Measurements from ENCODE around the gene AP3S2. TPM values are rescaled to one million over a fixed set of nuclear protein-coding genes. Genes with fewer than 3 reads are reported as not detected.
"Not testable (repeated sequence)": the region's sequence is repeated elsewhere in the genome, so short reads cannot be mapped to it uniquely, and the experiment has no call there.

Gene AP3S2
- total RNA-seq, 2 experiments from 2014 or later = 17.2 to 23.5 TPM

GRCh38 chr15:89899295-89899945 is 5.6 kb upstream of the AP3S2 start:
- DNase-seq = no peak
- ChIA-PET CTCF (interaction anchor here (0.6 to 2.3 kb wide), 5 partner anchors 25 to 806 kb away, joined by 3 to 8 read pairs (median 5); no protein-coding TSS in a partner anchor), POLR2A (no interaction called here)
- H3K9me3 Mint-ChIP-seq = no peaks in the 10 kb centered on the region
- no peak overlapping the region for H3K4me3 Mint-ChIP-seq
- H3K27ac Mint-ChIP-seq = no peak overlapping the region
- no peaks in the 10 kb centered on the region for H3K36me3 Mint-ChIP-seq
- intact Hi-C loops (cut with micrococcal nuclease) = loop anchor here (2.0 to 10.0 kb wide), 3 partner anchors 71 to 1035 kb away; partner anchors contain the start of genes HDDC3 and UNC45A
- peaks cover 24% of the 10 kb centered on the region for H3K4me1 Mint-ChIP-seq (ENCODE audit: low read depth)
- no peaks in the 10 kb centered on the region for H3K27me3 Mint-ChIP-seq

- Mint-ChIP-seq H3K9me3 (no peaks in the 10 kb centered on the region), H3K4me3 (no peak overlapping the region), H3K36me3 (no peaks in the 10 kb centered on the region), H3K27me3 (no peaks in the 10 kb centered on the region), H3K4me1 (ENCODE audit: low read depth) (peaks cover 24% of the 10 kb centered on the region), H3K27ac (no peak overlapping the region)
- intact Hi-C loops (cut with micrococcal nuclease) = loop anchor here (1.0 to 10.0 kb wide), 4 partner anchors 72 to 1036 kb away; partner anchors contain the start of genes HDDC3 and UNC45A
- ChIA-PET POLR2A (no interaction called here), CTCF (interaction anchor here (0.7 to 2.3 kb wide), 14 partner anchors 24 to 364 kb away, joined by 3 to 15 read pairs (median 3); no protein-coding TSS in a partner anchor)
- peak; percentile 57 for DNase-seq
Observed at GRCh38 chr15:89898614-89899294, 5.0 kb upstream of the AP3S2 start.

GRCh38 chr15:89898146-89898545 is 4.4 kb upstream of the AP3S2 start:
- no peaks in the 10 kb centered on the region for H3K36me3 Mint-ChIP-seq
- CTCF ChIA-PET = interaction anchor here (0.7 to 2.3 kb wide), 15 partner anchors 20 to 364 kb away, joined by 3 to 15 read pairs (median 3); no protein-coding TSS in a partner anchor
- no peak for DNase-seq
- H3K9me3 Mint-ChIP-seq = no peaks in the 10 kb centered on the region
- intact Hi-C loops (cut with micrococcal nuclease) = loop anchor here (1.0 to 10.0 kb wide), 4 partner anchors 73 to 1037 kb away; partner anchors contain the start of genes HDDC3 and UNC45A
- POLR2A ChIA-PET = no interaction called here
- no peak overlapping the region for H3K27ac Mint-ChIP-seq
- no peaks in the 10 kb centered on the region for H3K27me3 Mint-ChIP-seq
- no peak overlapping the region for H3K4me3 Mint-ChIP-seq
- peaks cover 26% of the 10 kb centered on the region for H3K4me1 Mint-ChIP-seq (ENCODE audit: low read depth)

GRCh38 chr15:89893027-89893426 is 767 bp downstream of the AP3S2 start:
- H3K27me3 Mint-ChIP-seq = no peaks in the 10 kb centered on the region
- H3K4me3 Mint-ChIP-seq = peak overlapping the region; percentile 95
- no peaks in the 10 kb centered on the region for H3K9me3 Mint-ChIP-seq
- peaks cover 59% of the 10 kb centered on the region for H3K4me1 Mint-ChIP-seq (ENCODE audit: low read depth)
- peak overlapping the region; percentile 98 for H3K27ac Mint-ChIP-seq
- POLR2A ChIA-PET = interaction anchor here (1.1 to 1.6 kb wide), 2 partner anchors 338 to 340 kb away, joined by 3 to 5 read pairs; partner anchors contain the start of gene CIB1
- DNase-seq = no peak
- intact Hi-C loops (cut with micrococcal nuclease) = loop anchor here (1.0 to 10.0 kb wide), 6 partner anchors 141 to 1042 kb away; partner anchors contain the start of genes CIB1, GDPGP1, HDDC3 and MESP1
- CTCF ChIA-PET = interaction anchor here (1.4 to 3.5 kb wide), 2 partner anchors 18 to 25 kb away, joined by 3 to 20 read pairs; no protein-coding TSS in a partner anchor
- H3K36me3 Mint-ChIP-seq = peaks cover 12% of the 10 kb centered on the region

GRCh38 chr15:89888214-89888804 is 5.5 kb downstream of the AP3S2 start:
- Mint-ChIP-seq H3K27me3 (no peaks in the 10 kb centered on the region), H3K36me3 (peaks cover 21% of the 10 kb centered on the region), H3K4me3 (no peak overlapping the region), H3K4me1 (ENCODE audit: low read depth) (peaks cover 36% of the 10 kb centered on the region), H3K9me3 (no peaks in the 10 kb centered on the region), H3K27ac (no peak overlapping the region)
- DNase-seq = no peak
- intact Hi-C loops (cut with micrococcal nuclease) = no loop called here
- ChIA-PET CTCF (interaction anchor here (0.6 to 6.4 kb wide), 9 partner anchors 13 to 199 kb away, joined by 3 to 86 read pairs (median 4); no protein-coding TSS in a partner anchor), POLR2A (no interaction called here)

- Mint-ChIP-seq H3K36me3 (peaks cover 21% of the 10 kb centered on the region), H3K27me3 (no peaks in the 10 kb centered on the region), H3K4me1 (ENCODE audit: low read depth) (peaks cover 17% of the 10 kb centered on the region), H3K27ac (no peak overlapping the region), H3K9me3 (no peaks in the 10 kb centered on the region), H3K4me3 (no peak overlapping the region)
- intact Hi-C loops (cut with micrococcal nuclease) = no loop called here
- DNase-seq = no peak
- POLR2A ChIA-PET = no interaction called here
- CTCF ChIA-PET = interaction anchor here (1.5 to 6.4 kb wide), 2 partner anchors 10 to 201 kb away, joined by 6 to 86 read pairs; no protein-coding TSS in a partner anchor
Observed at GRCh38 chr15:89885611-89886010, 8.2 kb downstream of the AP3S2 start.

GRCh38 chr15:89885179-89885578 is 8.6 kb downstream of the AP3S2 start:
- H3K36me3 Mint-ChIP-seq = peaks cover 21% of the 10 kb centered on the region
- H3K9me3 Mint-ChIP-seq; DNase-seq; H3K4me3 Mint-ChIP-seq; intact Hi-C loops (cut with micrococcal nuclease); H3K27me3 Mint-ChIP-seq; H3K27ac Mint-ChIP-seq; POLR2A ChIA-PET: not testable (repeated sequence)
- peaks cover 12% of the 10 kb centered on the region for H3K4me1 Mint-ChIP-seq (ENCODE audit: low read depth)
- CTCF ChIA-PET = interaction anchor here (1.5 to 6.4 kb wide), 2 partner anchors 10 to 202 kb away, joined by 6 to 86 read pairs; no protein-coding TSS in a partner anchor

- Mint-ChIP-seq H3K27ac (no peak overlapping the region), H3K4me1 (ENCODE audit: low read depth) (peaks cover 3% of the 10 kb centered on the region), H3K36me3 (peaks cover 14% of the 10 kb centered on the region), H3K9me3 (no peaks in the 10 kb centered on the region), H3K4me3 (no peak overlapping the region), H3K27me3 (no peaks in the 10 kb centered on the region)
- DNase-seq = no peak
- POLR2A ChIA-PET = no interaction called here
- intact Hi-C loops (cut with micrococcal nuclease) = no loop called here
- CTCF ChIA-PET = interaction anchor here (0.6 kb wide), 1 partner anchor 9 kb away, joined by 3 read pairs; no protein-coding TSS in a partner anchor
Observed at GRCh38 chr15:89883518-89883917, 10.3 kb downstream of the AP3S2 start.

GRCh38 chr15:89880727-89881126 is 13.1 kb downstream of the AP3S2 start:
- H3K9me3 Mint-ChIP-seq = no peaks in the 10 kb centered on the region
- no peak overlapping the region for H3K4me3 Mint-ChIP-seq
- no peak for DNase-seq
- ChIA-PET CTCF (interaction anchor here (1.4 kb wide), 1 partner anchor 120 kb away, joined by 3 read pairs; no protein-coding TSS in a partner anchor), POLR2A (no interaction called here)
- no peaks in the 10 kb centered on the region for H3K4me1 Mint-ChIP-seq (ENCODE audit: low read depth)
- intact Hi-C loops (cut with micrococcal nuclease) = no loop called here
- H3K27me3 Mint-ChIP-seq = no peaks in the 10 kb centered on the region
- no peak overlapping the region for H3K27ac Mint-ChIP-seq
- peaks cover 7% of the 10 kb centered on the region for H3K36me3 Mint-ChIP-seq

- H3K27ac Mint-ChIP-seq = no peak overlapping the region
- intact Hi-C loops (cut with micrococcal nuclease) = no loop called here
Observed at GRCh38 chr15:89878323-89878722, 15.5 kb downstream of the AP3S2 start.

GRCh38 chr15:89877083-89877425 is 16.7 kb downstream of the AP3S2 start:
- POLR2A ChIA-PET = interaction anchor here (1.6 kb wide), 1 partner anchor 17 kb away, joined by 4 read pairs; the partner anchor contains the start of gene AP3S2
- Mint-ChIP-seq H3K27ac (no peak overlapping the region), H3K4me1 (ENCODE audit: low read depth) (peaks cover 4% of the 10 kb centered on the region), H3K36me3 (peaks cover 4% of the 10 kb centered on the region), H3K9me3 (no peaks in the 10 kb centered on the region), H3K4me3 (no peak overlapping the region), H3K27me3 (no peaks in the 10 kb centered on the region)
- intact Hi-C loops (cut with micrococcal nuclease) = no loop called here
- no peak for DNase-seq
- CTCF ChIA-PET = interaction anchor here (0.9 to 6.1 kb wide), 9 partner anchors 11 to 342 kb away, joined by 3 to 163 read pairs (median 6); partner anchors contain the start of genes AP3S2 and MESP1

More at GRCh38 chr15:89878323-89878722, 15.5 kb downstream of the AP3S2 start:
- ChIA-PET POLR2A (interaction anchor here (1.6 kb wide), 1 partner anchor 15 kb away, joined by 4 read pairs; the partner anchor contains the start of gene AP3S2), CTCF (interaction anchor here (4.5 to 6.1 kb wide), 2 partner anchors 118 to 138 kb away, joined by 50 to 163 read pairs; no protein-coding TSS in a partner anchor)
- Mint-ChIP-seq H3K36me3 (peaks cover 4% of the 10 kb centered on the region), H3K27me3 (no peaks in the 10 kb centered on the region), H3K9me3 (no peaks in the 10 kb centered on the region), H3K4me1 (ENCODE audit: low read depth) (peaks cover 4% of the 10 kb centered on the region), H3K4me3 (no peak overlapping the region)
- no peak for DNase-seq

All from activated CD4-positive, alpha-beta memory T cell treated with anti-CD3 and anti-CD28 coated beads for 36 hours (primary cell).